HG03521 (cell line): ENCODE results near the gene PLA2G4F.

Source experiments
- ATAC-seq: cut with Tn5 transposase; IDR thresholded peaks from one replicate; pipeline ENCODE4 v1.9.1; 2021; ENCODE audit warnings: mild to moderate bottlenecking, moderate library complexity; ENCODE audit not compliant: unreplicated experiment

Gene PLA2G4F

GRCh38 chr15:42133886-42134502 is 22.4 kb downstream of the PLA2G4F start:
- ATAC-seq = no peak

DNA sequence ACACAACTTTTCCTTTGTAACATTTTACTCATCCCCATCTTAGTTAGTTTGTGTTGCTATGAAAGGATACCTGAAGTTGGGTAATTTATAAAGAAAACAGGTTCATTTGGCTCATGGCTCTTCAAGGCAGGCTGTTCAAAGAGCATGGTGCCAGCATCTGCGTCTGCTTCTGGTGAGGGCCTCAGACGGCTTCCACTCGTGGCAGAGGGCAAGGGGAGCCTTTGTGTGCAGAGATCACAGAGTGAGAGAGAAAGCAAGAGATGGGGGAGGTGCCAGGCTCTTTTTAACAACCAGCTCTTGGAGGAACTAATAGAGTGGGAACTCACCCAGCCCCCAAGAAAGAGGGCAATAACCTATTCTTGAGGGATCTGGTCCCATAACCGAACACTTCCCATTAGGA is 23.1 kb downstream of the PLA2G4F start:
- ATAC-seq = no peak

DNA sequence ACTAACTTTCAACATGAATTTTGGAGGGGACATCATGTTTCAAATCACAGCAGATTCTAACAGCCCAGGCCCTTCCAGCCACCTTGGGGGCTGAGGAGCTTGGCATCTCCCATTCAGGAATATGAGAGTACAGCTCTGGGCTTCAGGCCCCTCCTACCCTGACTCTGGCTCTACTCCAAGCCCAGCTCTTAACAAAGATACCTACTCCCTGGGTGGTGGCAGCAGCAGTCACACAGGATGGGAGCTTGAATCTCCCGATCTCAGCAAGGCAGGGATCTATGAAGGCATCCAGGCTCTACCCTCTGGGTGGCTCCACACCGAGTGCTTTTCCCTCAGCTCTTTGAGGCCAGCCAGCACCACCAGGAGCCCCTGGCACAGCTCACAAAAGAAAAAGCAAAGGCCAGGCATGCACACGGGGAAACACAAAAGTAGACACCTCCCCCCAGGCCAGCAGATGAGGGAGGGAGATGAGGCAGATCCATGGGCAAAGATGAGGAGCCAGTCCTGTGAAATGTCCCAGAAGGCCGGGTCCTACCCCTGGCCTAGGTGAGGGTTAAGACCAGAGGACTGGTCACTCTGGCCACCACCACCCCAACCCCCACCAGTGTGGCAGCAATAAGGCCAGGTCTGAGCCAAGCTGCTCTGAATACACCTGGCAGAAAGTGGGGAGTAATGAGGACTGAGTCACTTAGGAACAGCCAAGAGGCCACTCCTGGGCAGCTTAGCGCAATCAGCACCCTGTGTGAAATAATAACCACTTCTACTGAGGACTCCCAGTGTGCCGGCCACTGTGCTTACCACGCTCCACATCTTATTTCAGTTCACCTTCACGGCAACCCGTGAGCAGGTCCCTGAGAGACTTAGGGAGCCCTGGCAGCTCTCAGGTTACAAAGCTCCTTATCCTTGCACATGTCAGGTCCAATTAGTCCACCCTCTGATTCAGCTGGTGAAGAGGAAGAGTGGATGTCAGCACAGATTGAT is 24.3 kb downstream of the PLA2G4F start:
- no peak for ATAC-seq

- no peak for ATAC-seq
Measured at GRCh38 chr15:42131006-42131405, 25.4 kb downstream of the PLA2G4F start.

GRCh38 chr15:42130246-42130986 is 26.0 kb downstream of the PLA2G4F start:
- ATAC-seq = no peak

- ATAC-seq = no peak
Measured at GRCh38 chr15:42129364-42129763, 27.1 kb downstream of the PLA2G4F start.

DNA sequence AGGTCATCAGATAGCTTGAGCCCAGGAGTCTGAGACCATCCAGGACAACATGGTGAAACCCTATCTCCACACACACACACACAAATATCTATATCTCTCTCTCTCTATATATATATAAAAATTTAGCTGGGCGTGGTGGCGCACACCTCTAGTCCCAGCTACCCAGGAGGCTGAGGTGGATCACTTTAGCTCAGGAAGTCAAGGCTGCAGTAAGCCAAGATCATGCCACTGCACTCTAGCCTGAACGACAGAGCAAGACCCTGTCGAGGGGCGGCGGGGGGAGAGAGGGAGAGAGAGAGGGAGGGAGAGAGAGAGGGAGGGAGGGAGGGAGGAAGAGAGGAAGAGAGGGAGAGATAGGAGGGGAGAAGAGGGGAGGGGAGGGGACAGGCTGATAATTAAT is 28.0 kb downstream of the PLA2G4F start:
- ATAC-seq = no peak

DNA sequence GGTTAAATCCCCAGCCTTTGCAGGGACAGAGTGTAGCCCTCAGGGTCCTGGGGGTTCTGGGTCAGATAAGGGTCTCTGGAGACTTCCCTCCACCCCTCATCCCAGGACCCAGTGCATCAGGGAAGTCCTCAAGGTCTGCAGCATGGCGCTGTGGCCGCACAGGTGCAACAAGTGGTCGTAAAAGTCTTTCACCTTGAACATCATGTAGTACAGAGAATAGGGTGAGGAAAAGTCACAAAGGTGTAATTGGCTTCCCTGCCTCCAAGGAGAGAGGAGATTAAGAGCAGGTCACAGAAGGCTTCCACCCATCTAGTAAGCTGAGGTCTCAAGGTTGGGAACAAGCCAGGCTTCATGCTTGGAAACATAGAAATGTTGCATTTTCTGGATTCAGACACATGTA is 32.9 kb downstream of the PLA2G4F start:
- ATAC-seq = no peak

GRCh38 chr15:42121682-42122081 is 34.8 kb downstream of the PLA2G4F start:
- no peak for ATAC-seq

DNA sequence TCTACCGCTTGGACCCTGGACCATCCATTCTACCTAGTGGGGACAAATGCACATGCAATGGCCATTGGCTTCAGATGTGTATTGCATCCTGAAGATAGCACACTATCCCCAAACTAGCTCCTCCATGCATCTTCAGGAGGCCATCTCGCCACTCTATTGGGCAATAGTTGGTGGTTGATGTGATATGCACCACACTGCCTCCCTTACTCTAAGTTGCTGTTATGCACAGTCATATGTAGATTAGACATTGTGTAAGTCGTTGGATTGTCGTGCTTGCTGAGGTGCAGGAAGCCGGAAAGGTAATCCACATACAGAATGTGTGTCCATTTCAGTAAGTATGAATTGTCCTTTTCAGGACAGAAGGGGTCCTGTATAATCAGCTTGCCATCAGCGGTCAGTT is 35.4 kb downstream of the PLA2G4F start:
- no peak for ATAC-seq

- no peak for ATAC-seq
Measured at GRCh38 chr15:42120285-42120684, 36.2 kb downstream of the PLA2G4F start.

DNA sequence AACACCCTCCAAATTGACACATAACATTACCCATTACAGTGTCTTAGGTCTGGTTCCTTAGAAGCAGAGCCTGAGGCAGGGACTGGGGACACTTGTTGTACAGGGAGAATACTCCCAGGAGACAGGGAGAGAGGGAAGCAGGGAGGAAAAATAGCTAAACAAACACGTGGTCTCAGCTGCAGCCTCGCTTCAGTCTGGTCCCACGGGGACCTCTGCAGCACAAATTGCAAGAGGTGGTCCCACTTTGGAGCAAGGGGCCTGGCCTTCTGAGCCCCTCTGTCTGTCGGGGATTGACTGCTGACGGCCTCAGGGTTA is 37.0 kb downstream of the PLA2G4F start:
- no peak for ATAC-seq

- ATAC-seq = no peak
Measured at GRCh38 chr15:42118650-42119445, 37.6 kb downstream of the PLA2G4F start.

DNA sequence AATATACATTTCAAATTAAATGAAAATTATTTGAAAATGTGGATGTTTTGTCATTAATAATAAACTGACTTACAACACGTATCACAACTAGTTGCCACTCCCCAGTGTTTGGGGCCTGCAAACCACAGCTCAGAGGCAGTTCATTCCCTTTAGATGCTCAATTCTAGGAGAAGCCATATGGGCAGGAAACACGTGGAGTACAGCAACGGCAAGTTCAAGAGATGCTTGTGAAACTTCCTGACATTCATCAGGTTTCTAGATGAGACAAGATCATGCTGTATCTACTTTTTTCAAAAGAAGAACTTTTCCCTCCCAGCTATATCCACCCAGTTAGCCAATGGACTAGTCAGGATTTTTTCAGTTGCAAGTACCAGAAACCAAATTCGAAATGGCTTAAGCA is 44.5 kb downstream of the PLA2G4F start:
- no peak for ATAC-seq

GRCh38 chr15:42110367-42110766 is 46.1 kb downstream of the PLA2G4F start:
- ATAC-seq = no peak

- ATAC-seq = no peak
Measured at GRCh38 chr15:42108806-42109205, 47.6 kb downstream of the PLA2G4F start.

DNA sequence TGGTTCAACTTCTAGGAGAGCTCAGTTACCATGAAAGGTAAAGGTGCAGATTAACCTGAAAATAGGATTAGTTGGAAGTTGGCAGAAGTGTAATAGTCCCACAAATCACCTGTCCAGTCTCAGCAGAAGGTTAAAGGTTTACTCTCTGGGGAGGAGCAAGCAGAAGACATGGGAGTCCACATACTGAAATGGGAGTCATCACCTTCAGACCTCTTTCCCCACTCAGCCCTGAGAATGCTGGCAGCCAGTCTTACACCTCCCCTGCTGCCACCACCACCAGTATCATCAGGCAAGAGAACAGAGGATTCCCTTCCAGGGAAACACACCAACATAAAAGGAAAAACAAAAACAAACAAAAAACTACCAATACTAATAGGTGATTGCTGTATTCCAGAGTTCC is 48.2 kb downstream of the PLA2G4F start:
- no peak for ATAC-seq

DNA sequence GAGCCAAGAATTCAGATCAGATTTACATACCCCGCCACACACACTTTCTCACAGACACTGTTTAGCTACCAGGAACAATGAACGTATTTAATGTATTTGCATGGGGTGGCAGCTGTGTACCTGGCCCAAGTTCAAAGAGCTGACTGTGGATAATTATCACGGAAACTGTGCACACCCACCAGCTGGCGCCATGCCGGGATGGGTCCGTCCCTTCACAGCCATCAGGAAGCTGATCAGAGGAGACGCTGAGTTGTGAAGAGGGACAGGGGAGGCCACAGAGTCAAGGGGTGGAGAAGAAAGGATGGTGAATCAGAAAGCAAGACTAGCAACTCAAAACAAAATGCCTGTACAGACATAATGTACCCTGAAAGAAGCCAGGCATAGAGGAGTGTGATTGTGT is 49.0 kb downstream of the PLA2G4F start:
- no peak for ATAC-seq

GRCh38 chr15:42106288-42106687 is 50.1 kb downstream of the PLA2G4F start:
- no peak for ATAC-seq

GRCh38 chr15:42104095-42104891 is 52.1 kb downstream of the PLA2G4F start:
- no peak for ATAC-seq
